ENCODE results near the gene PDHX. TPM values are rescaled to one million over a fixed set of nuclear protein-coding genes. Genes with fewer than 3 reads are reported as not detected.
A peak's percentile ranks its signal among the peaks of the same experiment; 100 is the strongest.

PDHX gene
- total RNA-seq, 1 donor from 2014 or later = 34.6 TPM

DNA sequence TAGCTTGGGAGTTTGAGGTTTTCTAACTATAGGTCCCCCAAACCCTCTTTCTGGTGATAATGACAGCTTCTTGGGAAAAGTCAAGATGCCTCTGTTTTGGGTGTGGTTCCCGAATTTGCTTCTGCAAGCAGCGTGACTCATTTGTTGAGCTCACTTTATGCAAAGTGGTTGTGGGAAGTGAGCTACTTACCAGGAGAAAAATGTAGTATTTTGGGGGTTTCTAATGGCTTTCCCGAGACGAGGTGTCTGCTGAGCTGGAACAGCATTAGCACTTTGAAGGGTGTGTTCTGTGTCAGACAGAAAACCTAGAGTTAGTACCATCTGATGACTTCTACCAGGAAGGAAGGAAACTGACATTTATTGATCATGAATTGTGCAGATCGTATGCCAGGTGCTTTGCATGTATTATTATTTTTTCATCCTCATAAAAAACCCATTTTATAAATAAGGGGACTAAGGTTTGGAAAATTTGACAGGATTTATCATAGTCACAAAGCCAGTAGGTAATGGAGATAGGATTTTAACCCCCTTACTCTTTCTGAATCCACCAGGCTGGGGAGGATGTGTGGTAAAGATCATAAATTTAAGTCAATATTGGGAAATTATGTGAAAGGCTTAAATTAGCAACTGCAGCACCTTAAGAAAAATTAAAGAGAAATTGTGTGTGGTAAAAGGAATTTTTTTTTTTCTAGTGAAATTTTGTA lies 113.7 kb downstream of the PDHX start:
- no peaks in the 10 kb centered on the region for H3K36me3 Mint-ChIP-seq (ENCODE audit: unreplicated experiment)

DNA sequence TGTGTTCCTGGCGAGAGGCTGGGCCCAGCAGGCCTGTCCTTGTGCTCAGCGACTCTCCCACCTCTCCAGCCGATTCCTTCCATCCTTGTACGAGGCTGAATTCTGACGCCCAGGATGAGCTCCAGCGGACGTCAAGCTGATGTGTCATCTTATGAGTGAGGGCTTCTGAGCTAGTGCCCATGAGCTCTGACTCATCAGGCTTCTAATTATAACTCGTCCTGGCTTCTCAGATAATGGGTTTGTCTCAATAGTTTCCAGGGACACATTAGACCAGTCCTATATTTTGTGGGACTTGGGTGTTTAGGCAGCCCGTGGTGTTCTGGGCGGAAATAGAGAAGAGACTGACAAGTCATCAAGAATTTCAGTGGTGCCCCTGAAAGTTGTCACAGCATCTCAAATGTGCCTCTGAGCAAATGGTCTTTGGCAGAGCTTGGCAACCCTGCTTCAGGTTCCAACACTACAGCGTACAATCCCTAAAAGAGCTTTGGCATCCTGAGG lies 114.3 kb downstream of the PDHX start:
- Mint-ChIP-seq H3K4me1 (ENCODE audit: unreplicated experiment) (peaks cover 31% of the 10 kb centered on the region), H3K9me3 (ENCODE audit: unreplicated experiment) (peaks cover 12% of the 10 kb centered on the region), H3K36me3 (ENCODE audit: unreplicated experiment) (no peaks in the 10 kb centered on the region), H3K27ac (ENCODE audit: unreplicated experiment) (peak overlapping the region; percentile 93), H3K4me3 (ENCODE audit: unreplicated experiment) (peak overlapping the region; percentile 57), H3K27me3 (ENCODE audit: unreplicated experiment) (no peaks in the 10 kb centered on the region)
- DNase-seq (ENCODE audit: extremely low spot score, unreplicated experiment) = no peak
- TF ChIP-seq, protein P1, sequence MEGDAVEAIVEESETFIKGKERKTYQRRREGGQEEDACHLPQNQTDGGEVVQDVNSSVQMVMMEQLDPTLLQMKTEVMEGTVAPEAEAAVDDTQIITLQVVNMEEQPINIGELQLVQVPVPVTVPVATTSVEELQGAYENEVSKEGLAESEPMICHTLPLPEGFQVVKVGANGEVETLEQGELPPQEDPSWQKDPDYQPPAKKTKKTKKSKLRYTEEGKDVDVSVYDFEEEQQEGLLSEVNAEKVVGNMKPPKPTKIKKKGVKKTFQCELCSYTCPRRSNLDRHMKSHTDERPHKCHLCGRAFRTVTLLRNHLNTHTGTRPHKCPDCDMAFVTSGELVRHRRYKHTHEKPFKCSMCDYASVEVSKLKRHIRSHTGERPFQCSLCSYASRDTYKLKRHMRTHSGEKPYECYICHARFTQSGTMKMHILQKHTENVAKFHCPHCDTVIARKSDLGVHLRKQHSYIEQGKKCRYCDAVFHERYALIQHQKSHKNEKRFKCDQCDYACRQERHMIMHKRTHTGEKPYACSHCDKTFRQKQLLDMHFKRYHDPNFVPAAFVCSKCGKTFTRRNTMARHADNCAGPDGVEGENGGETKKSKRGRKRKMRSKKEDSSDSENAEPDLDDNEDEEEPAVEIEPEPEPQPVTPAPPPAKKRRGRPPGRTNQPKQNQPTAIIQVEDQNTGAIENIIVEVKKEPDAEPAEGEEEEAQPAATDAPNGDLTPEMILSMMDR (IDR thresholded peaks at IDR 0.05) = no peak

More for the DNA sequence above, 113.7 kb downstream of the PDHX start:
- DNase-seq (ENCODE audit: extremely low spot score, unreplicated experiment) = no peak
- peak overlapping the region; percentile 93 for H3K27ac Mint-ChIP-seq (ENCODE audit: unreplicated experiment)
- H3K4me1 Mint-ChIP-seq (ENCODE audit: unreplicated experiment) = peaks cover 24% of the 10 kb centered on the region
- no peak overlapping the region for H3K4me3 Mint-ChIP-seq (ENCODE audit: unreplicated experiment)
- TF ChIP-seq, protein P1 (IDR thresholded peaks at IDR 0.05) = no peak
- H3K9me3 Mint-ChIP-seq (ENCODE audit: unreplicated experiment) = peaks cover 13% of the 10 kb centered on the region
- no peaks in the 10 kb centered on the region for H3K27me3 Mint-ChIP-seq (ENCODE audit: unreplicated experiment)

DNA sequence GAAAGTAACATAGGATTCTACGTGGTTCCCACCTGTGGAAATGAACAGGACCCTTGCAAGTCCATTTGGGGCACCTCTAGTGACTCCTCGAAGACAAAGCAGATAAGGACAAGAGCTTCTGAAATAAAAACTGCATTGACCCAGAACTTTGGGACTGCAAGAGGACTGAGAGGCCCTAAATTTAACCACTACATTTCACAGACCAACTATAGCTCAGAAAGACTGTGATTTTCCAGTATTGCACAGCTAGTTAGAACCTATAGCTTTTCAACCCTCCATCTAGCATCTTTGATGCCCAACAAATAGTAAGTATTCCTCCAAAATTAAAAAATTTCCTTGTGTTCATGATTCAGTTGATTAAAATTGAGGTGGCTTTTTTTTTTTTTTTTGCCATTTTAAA lies 114.9 kb downstream of the PDHX start:
- Mint-ChIP-seq H3K27ac (ENCODE audit: unreplicated experiment) (peak overlapping the region; percentile 93), H3K4me3 (ENCODE audit: unreplicated experiment) (no peak overlapping the region), H3K36me3 (ENCODE audit: unreplicated experiment) (no peaks in the 10 kb centered on the region), H3K9me3 (ENCODE audit: unreplicated experiment) (peaks cover 12% of the 10 kb centered on the region), H3K4me1 (ENCODE audit: unreplicated experiment) (peaks cover 36% of the 10 kb centered on the region), H3K27me3 (ENCODE audit: unreplicated experiment) (no peaks in the 10 kb centered on the region)
- TF ChIP-seq, protein P1 (IDR thresholded peaks at IDR 0.05) = no peak
- no peak for DNase-seq (ENCODE audit: extremely low spot score, unreplicated experiment)

DNA sequence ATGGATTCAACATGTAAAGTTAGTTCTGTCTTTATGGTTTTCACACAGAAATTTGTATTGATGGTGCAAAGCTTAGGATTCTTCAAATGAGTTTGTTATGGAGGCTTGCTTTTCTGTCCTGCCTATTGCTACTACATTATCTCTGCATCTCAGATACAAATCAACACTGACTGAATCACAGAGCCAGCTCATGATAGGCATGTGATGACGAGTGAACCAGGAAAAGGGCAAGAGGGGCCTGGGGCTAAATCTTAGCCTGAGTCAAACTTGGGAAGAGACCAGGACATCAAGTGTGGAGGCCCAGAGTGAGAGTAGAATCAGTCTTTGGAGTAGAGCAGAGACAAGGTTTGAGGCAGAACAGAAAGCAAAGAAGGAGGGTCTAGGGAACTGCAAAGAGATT lies 115.4 kb downstream of the PDHX start:
- peaks cover 12% of the 10 kb centered on the region for H3K9me3 Mint-ChIP-seq (ENCODE audit: unreplicated experiment)

DNA sequence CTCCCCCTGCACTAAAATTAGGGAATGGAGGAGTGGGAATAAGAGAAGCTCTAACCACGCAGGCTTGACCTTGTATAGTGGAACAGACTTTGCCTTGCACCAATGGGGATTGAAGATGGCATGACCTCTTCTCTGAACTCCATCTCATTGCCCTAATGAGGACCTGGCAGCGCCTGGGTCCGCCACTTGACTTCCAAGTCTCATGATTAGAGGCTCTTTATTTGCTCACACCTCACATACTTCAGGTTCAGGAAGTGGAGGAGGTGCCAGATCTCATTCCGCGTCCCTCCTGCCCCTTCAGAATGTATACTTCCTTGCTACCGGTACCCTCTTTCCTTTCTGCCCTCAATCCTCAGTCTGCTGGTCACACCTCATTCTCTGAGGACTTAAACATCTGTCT lies 116.6 kb downstream of the PDHX start:
- Mint-ChIP-seq H3K36me3 (ENCODE audit: unreplicated experiment) (no peaks in the 10 kb centered on the region), H3K4me1 (ENCODE audit: unreplicated experiment) (peaks cover 39% of the 10 kb centered on the region), H3K4me3 (ENCODE audit: unreplicated experiment) (no peak overlapping the region), H3K9me3 (ENCODE audit: unreplicated experiment) (peaks cover 12% of the 10 kb centered on the region), H3K27ac (ENCODE audit: unreplicated experiment) (no peak overlapping the region), H3K27me3 (ENCODE audit: unreplicated experiment) (no peaks in the 10 kb centered on the region)
- DNase-seq (ENCODE audit: extremely low spot score, unreplicated experiment) = no peak
- TF ChIP-seq, protein P1 (IDR thresholded peaks at IDR 0.05) = no peak

More for the DNA sequence above, 115.4 kb downstream of the PDHX start:
- H3K27ac Mint-ChIP-seq (ENCODE audit: unreplicated experiment) = peak overlapping the region; percentile 48
- DNase-seq (ENCODE audit: extremely low spot score, unreplicated experiment) = no peak
- H3K4me3 Mint-ChIP-seq (ENCODE audit: unreplicated experiment) = no peak overlapping the region
- H3K27me3 Mint-ChIP-seq (ENCODE audit: unreplicated experiment) = no peaks in the 10 kb centered on the region
- TF ChIP-seq, protein P1 (IDR thresholded peaks at IDR 0.05) = no peak
- H3K36me3 Mint-ChIP-seq (ENCODE audit: unreplicated experiment) = no peaks in the 10 kb centered on the region
- peaks cover 37% of the 10 kb centered on the region for H3K4me1 Mint-ChIP-seq (ENCODE audit: unreplicated experiment)

Data from osteocyte (in vitro differentiated cells).